ENCODE data around the gene TPM4.
"Not testable (repeated sequence)": the region's sequence is repeated elsewhere in the genome, so short reads cannot be mapped to it uniquely, and the experiment has no call there.

The TPM4 gene

GRCh38 chr19:16074488-16075365, 1.6 kb upstream of the TPM4 start:
- no peak for DNase-seq

- no peak for DNase-seq
These were observed 703 bp upstream of the TPM4 start for GRCh38 chr19:16075430-16076153.

- DNase-seq: peak; percentile 15
These were observed 790 bp downstream of the TPM4 start for GRCh38 chr19:16076958-16077611.

- no peak for DNase-seq
These were observed 1.9 kb downstream of the TPM4 start for GRCh38 chr19:16077984-16078758.

GRCh38 chr19:16078759-16079707, 2.7 kb downstream of the TPM4 start:
- peak; percentile 55 for DNase-seq

GRCh38 chr19:16084067-16084685, 7.9 kb downstream of the TPM4 start:
- DNase-seq: no peak

GRCh38 chr19:16085115-16085514, 8.8 kb downstream of the TPM4 start:
- no peak for DNase-seq

GRCh38 chr19:16087404-16087803, 11.1 kb downstream of the TPM4 start:
- DNase-seq: not testable (repeated sequence)

GRCh38 chr19:16087940-16088339, 11.6 kb downstream of the TPM4 start:
- no peak for DNase-seq

- no peak for DNase-seq
These were observed 12.2 kb downstream of the TPM4 start for GRCh38 chr19:16088351-16089009.

GRCh38 chr19:16089010-16089846, 12.9 kb downstream of the TPM4 start:
- DNase-seq: no peak

- no peak for DNase-seq
These were observed 15.5 kb downstream of the TPM4 start for GRCh38 chr19:16091546-16092475.

GRCh38 chr19:16094360-16095070, 18.2 kb downstream of the TPM4 start:
- no peak for DNase-seq

GRCh38 chr19:16095071-16095571, 18.8 kb downstream of the TPM4 start:
- no peak for DNase-seq

GRCh38 chr19:16096280-16096855, 20.1 kb downstream of the TPM4 start:
- no peak for DNase-seq

- DNase-seq: no peak
These were observed 22.1 kb downstream of the TPM4 start for GRCh38 chr19:16098416-16098768.

- no peak for DNase-seq
These were observed 22.5 kb downstream of the TPM4 start for GRCh38 chr19:16098821-16099220.
